ENCODE data around the gene PRPSAP2.

DNA sequence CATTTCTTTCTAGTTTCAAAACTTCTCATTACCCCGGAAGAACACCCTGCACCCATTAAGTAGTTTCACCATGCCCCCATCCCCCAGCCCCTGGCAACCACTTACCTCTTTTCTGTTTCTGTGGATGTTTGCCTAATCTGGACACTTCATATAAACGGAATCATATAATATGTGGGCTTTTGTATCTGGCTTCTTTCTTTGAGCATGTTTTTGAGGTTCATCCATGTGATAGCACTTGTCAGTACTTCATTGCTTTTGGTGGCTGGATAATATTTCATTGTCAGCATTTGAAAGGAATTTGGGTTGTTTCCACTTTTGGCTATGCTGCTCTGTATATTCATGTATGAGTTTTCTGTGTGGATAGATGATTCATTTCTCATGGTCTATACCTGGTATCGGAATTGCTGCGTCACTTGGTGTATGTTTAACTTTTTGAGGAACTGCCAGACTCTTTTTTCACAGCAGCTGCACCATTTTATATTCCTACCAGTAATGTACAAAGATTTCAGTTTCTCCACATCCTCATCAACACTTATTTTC, 64.1 kb downstream of the PRPSAP2 start:
- TF ChIP-seq, protein P1, sequence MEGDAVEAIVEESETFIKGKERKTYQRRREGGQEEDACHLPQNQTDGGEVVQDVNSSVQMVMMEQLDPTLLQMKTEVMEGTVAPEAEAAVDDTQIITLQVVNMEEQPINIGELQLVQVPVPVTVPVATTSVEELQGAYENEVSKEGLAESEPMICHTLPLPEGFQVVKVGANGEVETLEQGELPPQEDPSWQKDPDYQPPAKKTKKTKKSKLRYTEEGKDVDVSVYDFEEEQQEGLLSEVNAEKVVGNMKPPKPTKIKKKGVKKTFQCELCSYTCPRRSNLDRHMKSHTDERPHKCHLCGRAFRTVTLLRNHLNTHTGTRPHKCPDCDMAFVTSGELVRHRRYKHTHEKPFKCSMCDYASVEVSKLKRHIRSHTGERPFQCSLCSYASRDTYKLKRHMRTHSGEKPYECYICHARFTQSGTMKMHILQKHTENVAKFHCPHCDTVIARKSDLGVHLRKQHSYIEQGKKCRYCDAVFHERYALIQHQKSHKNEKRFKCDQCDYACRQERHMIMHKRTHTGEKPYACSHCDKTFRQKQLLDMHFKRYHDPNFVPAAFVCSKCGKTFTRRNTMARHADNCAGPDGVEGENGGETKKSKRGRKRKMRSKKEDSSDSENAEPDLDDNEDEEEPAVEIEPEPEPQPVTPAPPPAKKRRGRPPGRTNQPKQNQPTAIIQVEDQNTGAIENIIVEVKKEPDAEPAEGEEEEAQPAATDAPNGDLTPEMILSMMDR (IDR thresholded peaks at IDR 0.05), result no peak
- TF ChIP-seq EZH2 (IDR thresholded peaks at IDR 0.05), result no peak

All from neural progenitor cell (in vitro differentiated cells).